Endothelial cell of umbilical vein (primary cell): ENCODE data around the gene CERS6. TPM values are rescaled to one million over a fixed set of nuclear protein-coding genes. Genes with fewer than 3 reads are reported as not detected.

ENCODE experiments used
- BruUV-seq: library from RNA; stranded (reverse); fragments of 400-500 nt; replicated peaks from 2 replicates; lab custom pipeline; 2021; lab: Mats Ljungman, UMichigan
- CTCF ChIA-PET: fragments of 300-600, 350-600 bp; sonication (Branson Sonifier 250); formaldehyde crosslinking; loops from one replicate; lab custom pipeline; 2021; ENCODE audit warnings: antibody characterized with exemption, inconsistent platforms; lab: Charles Lee
- POLR2A ChIA-PET: fragments of 300-600, 350-600 bp; sonication (Branson Sonifier 250); formaldehyde crosslinking; loops from one replicate; lab custom pipeline; 2021; ENCODE audit warnings: antibody characterized with exemption, inconsistent platforms; lab: Charles Lee
- DNase-seq: peaks from one replicate; pipeline ENCODE4 v3.0.0-alpha.2; 2011; ENCODE audit warnings: low read depth, low spot score
- FAIRE-seq: peaks from 2 replicates; lab custom pipeline; 2011; peaks lifted over from hg19 to GRCh38; lab: Jason Lieb, UNC
- H2AFZ ChIP-seq: 2 replicates; pipeline ENCODE4 v1.6.0; 2012; ENCODE audit warnings: low read depth, low read length, control low read depth, inconsistent platforms
- H3K27ac ChIP-seq: 2 replicates; pipeline ENCODE4 v1.5.1; 2011; ENCODE audit warnings: low read depth, mild to moderate bottlenecking, control low read depth, low read length, moderate library complexity; ENCODE audit not compliant: insufficient read depth
- H3K27me3 ChIP-seq, 2 experiments: 2 replicates each; pipeline versions ENCODE4 v1.6.0 to v1.6.1; 2011; ENCODE audit warnings: low read length in 2 of 2, mixed read lengths in 1 of 2; ENCODE audit not compliant: control insufficient read depth in 2 of 2, insufficient read depth in 2 of 2
- H3K36me3 ChIP-seq, 2 experiments: 2 replicates in 1 of 2; 3 replicates in 1 of 2; pipeline ENCODE4 v1.5.1; 2011; ENCODE audit warnings: low read length in 2 of 2, mild to moderate bottlenecking in 1 of 2, moderate library complexity in 1 of 2; ENCODE audit not compliant: control insufficient read depth in 2 of 2, insufficient read depth in 2 of 2; ENCODE audit errors: extremely low read depth in 1 of 2
- H3K4me1 ChIP-seq: 3 replicates; pipeline ENCODE4 v1.5.1; 2011; ENCODE audit warnings: mild to moderate bottlenecking, low read length; ENCODE audit not compliant: control insufficient read depth, insufficient read depth; ENCODE audit errors: extremely low read depth
- H3K4me2 ChIP-seq: 2 replicates; pipeline ENCODE4 v1.6.1; 2011; ENCODE audit warnings: low read length, control low read depth, mixed read lengths; ENCODE audit not compliant: insufficient read depth
- H3K4me3 ChIP-seq, 3 experiments: fragments of 200-600 bp in 1 of 3; sonication (generic), shearing (Covaris generic) in 1 of 3; replicated peaks in 1 of 3; 2 replicates each; pipeline ENCODE4 v1.5.1; 2011 to 2016; ENCODE audit warnings: control low read depth in 3 of 3, low read length in 3 of 3, mild to moderate bottlenecking in 2 of 3, inconsistent platforms in 1 of 3, low read depth in 1 of 3, moderate library complexity in 1 of 3; ENCODE audit not compliant: insufficient read depth in 1 of 3
- H3K79me2 ChIP-seq: 2 replicates; pipeline ENCODE4 v1.6.0; 2012; ENCODE audit warnings: low read length, inconsistent platforms; ENCODE audit not compliant: control insufficient read depth, insufficient read depth
- H3K9ac ChIP-seq: replicated peaks from 2 replicates; pipeline ENCODE3; 2011; ENCODE audit warnings: low read length, control low read depth; ENCODE audit not compliant: insufficient read depth; ENCODE audit errors: extremely low read depth
- H3K9me1 ChIP-seq: replicated peaks from 3 replicates; pipeline ENCODE4 v1.6.0; 2011; ENCODE audit warnings: mild to moderate bottlenecking, low read length; ENCODE audit not compliant: control insufficient read depth, insufficient read depth; ENCODE audit errors: extremely low read depth
- H3K9me3 ChIP-seq: replicated peaks from 2 replicates; pipeline ENCODE4 v1.5.1; 2012; ENCODE audit warnings: low read length, inconsistent platforms; ENCODE audit not compliant: control insufficient read depth, insufficient read depth
- H4K20me1 ChIP-seq: replicated peaks from 2 replicates; pipeline ENCODE3; 2011; ENCODE audit warnings: mild to moderate bottlenecking, low read length; ENCODE audit not compliant: control insufficient read depth, insufficient read depth; ENCODE audit errors: extremely low read depth
- EZH2 ChIP-seq: IDR thresholded peaks from 2 replicates; pipeline ENCODE4 v1.6.1; 2012; ENCODE audit warnings: borderline replicate concordance, low read depth, mild to moderate bottlenecking, moderate library complexity, low read length, inconsistent platforms; ENCODE audit not compliant: severe bottlenecking
- FOS ChIP-seq: IDR thresholded peaks from 2 replicates; pipeline ENCODE4 v1.6.1; 2011; ENCODE audit warnings: mild to moderate bottlenecking, low read length, moderate library complexity, borderline replicate concordance; ENCODE audit not compliant: insufficient read depth
- GATA2 ChIP-seq: IDR thresholded peaks from 2 replicates; pipeline ENCODE4 v1.7.0; 2011; ENCODE audit warnings: low read depth, mild to moderate bottlenecking, moderate library complexity, mixed read lengths, low read length; ENCODE audit not compliant: insufficient read length, insufficient read depth
- JUN ChIP-seq: IDR thresholded peaks from 2 replicates; pipeline ENCODE4 v1.6.1; 2011; ENCODE audit warnings: borderline replicate concordance, low read depth; ENCODE audit not compliant: insufficient read length, insufficient read depth
- MYC ChIP-seq: IDR thresholded peaks from one replicate; pipeline ENCODE4 v1.6.1; 2011; ENCODE audit warnings: mild to moderate bottlenecking, low read depth, low read length
- POLR2A ChIP-seq: IDR thresholded peaks from 2 replicates; pipeline ENCODE4 v1.6.1; 2012; ENCODE audit warnings: low read depth, mild to moderate bottlenecking, control low read depth, low read length
- POLR2AphosphoS5 ChIP-seq: IDR thresholded peaks from 2 replicates; pipeline ENCODE4 v1.6.1; 2012; ENCODE audit warnings: low read depth, mild to moderate bottlenecking, control low read depth, low read length, moderate library complexity; ENCODE audit not compliant: insufficient read depth
- dilution Hi-C: fragments of 300-500 bp; cut with MboI; formaldehyde crosslinking; loops from one replicate; pipeline ENCODE4 v1.15.0; 2019; ENCODE audit warnings: low sequenced_read_pairs; ENCODE audit not compliant: extremely low pct_ligation_motif_present
- intact Hi-C: fragments of 100-400 bp; cut with micrococcal nuclease; formaldehyde crosslinking; loops from one replicate; pipeline ENCODE4 v1.10.0; 2022
- polyA plus RNA-seq, 4 experiments: library from polyadenylated mRNA; depleted of rRNA in 3 of 4; stranded (reverse) in 3 of 4; unstranded in 1 of 4; fragments of >200 nt; gene quantifications; 2 replicates each; pipeline versions ENCODE4 v1.2.1 to v1.2.3, GENCODE V29; 2011 to 2012; ENCODE audit warnings: missing spikeins in 1 of 4
- total RNA-seq: library from RNA; stranded (reverse); gene quantifications from 2 replicates; pipeline ENCODE4 v1.2.3, GENCODE V29; 2021
- TF ChIP-seq, protein P1 (sequence below): IDR thresholded peaks from 2 replicates; pipeline ENCODE4 v1.6.1; 2011; ENCODE audit not compliant: insufficient read depth, insufficient read length
- TF ChIP-seq, protein P2 (sequence below), 2 donors: IDR thresholded peaks; 1 replicate in 1 of 2; 2 replicates in 1 of 2; pipeline ENCODE4 v1.5.1; 2011; ENCODE audit warnings: low read length in 2 of 2, mild to moderate bottlenecking in 2 of 2, moderate library complexity in 2 of 2, control low read depth in 1 of 2, inconsistent platforms in 1 of 2, low read depth in 1 of 2; ENCODE audit not compliant: insufficient read depth in 1 of 2; ENCODE audit errors: extremely low read depth in 1 of 2

Gene CERS6
- total and polyA plus RNA-seq, 2 donors (not counting 3 experiments of a cell fraction or from before 2014, with no cell fraction given) = 2.7 to 11.7 TPM

DNA sequence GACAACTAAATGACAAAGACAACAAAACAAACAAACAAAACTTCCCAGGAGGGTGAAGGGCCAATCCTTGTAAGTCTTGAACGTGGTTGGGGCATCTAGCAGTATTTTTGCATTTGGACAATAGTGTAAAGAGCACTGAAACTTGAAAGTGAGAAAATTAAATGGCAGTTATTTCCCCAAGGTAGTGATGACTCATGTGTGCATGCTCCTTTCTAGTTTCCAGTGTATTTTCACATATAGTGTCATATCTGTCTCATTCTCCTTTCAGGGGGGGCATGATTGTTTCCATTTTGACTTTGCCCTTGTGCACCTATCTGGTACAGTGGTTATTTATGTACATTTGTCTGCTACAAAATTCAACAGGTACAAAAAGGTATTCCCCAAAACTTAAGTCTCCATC lies 39.5 kb downstream of the CERS6 start:
- Histone ChIP-seq H2AFZ (no peak overlapping the region), H3K36me3 (no peaks in the 10 kb centered on the region), H3K9ac (no peak overlapping the region), H3K4me3 (no peak overlapping the region), H3K9me1 (no peaks in the 10 kb centered on the region), H3K4me2 (no peak overlapping the region), H3K4me1 (peaks cover 6% of the 10 kb centered on the region), H3K27me3 (no peaks in the 10 kb centered on the region), H3K9me3 (no peaks in the 10 kb centered on the region), H3K79me2 (peaks cover 2% of the 10 kb centered on the region), H3K27ac (no peak overlapping the region), H4K20me1 (no peaks in the 10 kb centered on the region)
- ChIA-PET POLR2A (no interaction called here), CTCF (no interaction called here)
- intact Hi-C loops = no loop called here
- TF ChIP-seq FOS (peak; percentile 27), MYC (no peak), GATA2 (no peak)
- FAIRE-seq (no peak), DNase-seq (no peak)
- BruUV-seq = no TSS peak
- dilution Hi-C loops = no loop called here

- Histone ChIP-seq H4K20me1 (no peaks in the 10 kb centered on the region), H3K27ac (no peak overlapping the region), H3K9me3 (no peaks in the 10 kb centered on the region), H3K9me1 (no peaks in the 10 kb centered on the region), H3K27me3 (no peaks in the 10 kb centered on the region), H3K79me2 (no peaks in the 10 kb centered on the region), H3K9ac (no peak overlapping the region), H3K4me3 (no peak overlapping the region), H2AFZ (no peak overlapping the region), H3K4me1 (no peaks in the 10 kb centered on the region), H3K4me2 (no peak overlapping the region), H3K36me3 (no peaks in the 10 kb centered on the region)
- intact Hi-C loops = no loop called here
- TF ChIP-seq GATA2 = no peak
- TF ChIP-seq, protein P1, sequence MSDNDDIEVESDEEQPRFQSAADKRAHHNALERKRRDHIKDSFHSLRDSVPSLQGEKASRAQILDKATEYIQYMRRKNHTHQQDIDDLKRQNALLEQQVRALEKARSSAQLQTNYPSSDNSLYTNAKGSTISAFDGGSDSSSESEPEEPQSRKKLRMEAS = no peak
- no peak for TF ChIP-seq POLR2A
- TF ChIP-seq, protein P2, sequence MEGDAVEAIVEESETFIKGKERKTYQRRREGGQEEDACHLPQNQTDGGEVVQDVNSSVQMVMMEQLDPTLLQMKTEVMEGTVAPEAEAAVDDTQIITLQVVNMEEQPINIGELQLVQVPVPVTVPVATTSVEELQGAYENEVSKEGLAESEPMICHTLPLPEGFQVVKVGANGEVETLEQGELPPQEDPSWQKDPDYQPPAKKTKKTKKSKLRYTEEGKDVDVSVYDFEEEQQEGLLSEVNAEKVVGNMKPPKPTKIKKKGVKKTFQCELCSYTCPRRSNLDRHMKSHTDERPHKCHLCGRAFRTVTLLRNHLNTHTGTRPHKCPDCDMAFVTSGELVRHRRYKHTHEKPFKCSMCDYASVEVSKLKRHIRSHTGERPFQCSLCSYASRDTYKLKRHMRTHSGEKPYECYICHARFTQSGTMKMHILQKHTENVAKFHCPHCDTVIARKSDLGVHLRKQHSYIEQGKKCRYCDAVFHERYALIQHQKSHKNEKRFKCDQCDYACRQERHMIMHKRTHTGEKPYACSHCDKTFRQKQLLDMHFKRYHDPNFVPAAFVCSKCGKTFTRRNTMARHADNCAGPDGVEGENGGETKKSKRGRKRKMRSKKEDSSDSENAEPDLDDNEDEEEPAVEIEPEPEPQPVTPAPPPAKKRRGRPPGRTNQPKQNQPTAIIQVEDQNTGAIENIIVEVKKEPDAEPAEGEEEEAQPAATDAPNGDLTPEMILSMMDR (IDR thresholded peaks at IDR 0.05; ENCODE audit: extremely low read depth in 1 of 2, insufficient read depth in 1 of 2, low read depth in 1 of 2, low read length in 2 of 2) = no peak
- no peak for TF ChIP-seq JUN
- TF ChIP-seq MYC = no peak
- no peak for TF ChIP-seq FOS
- no peak for TF ChIP-seq EZH2
- TF ChIP-seq POLR2AphosphoS5 = no peak
- ChIA-PET CTCF (no interaction called here), POLR2A (no interaction called here)
- BruUV-seq = no TSS peak
- dilution Hi-C loops = no loop called here
- FAIRE-seq (peak; percentile 4), DNase-seq (no peak)
Measured at GRCh38 chr2:168496906-168497305, 40.8 kb downstream of the CERS6 start.
